ENCODE measurements around the gene TARDBP.
"Not testable (repeated sequence)": the region's sequence is repeated elsewhere in the genome, so short reads cannot be mapped to it uniquely, and the experiment has no call there.

Gene TARDBP

GRCh38 chr1:11042995-11043874, 30.8 kb downstream of the TARDBP start:
- DNase-seq (ENCODE audit: low spot score), result no peak

- no peak for DNase-seq (ENCODE audit: low spot score)
These were observed 31.8 kb downstream of the TARDBP start for GRCh38 chr1:11044086-11044848.

GRCh38 chr1:11044849-11045427, 32.5 kb downstream of the TARDBP start:
- no peak for DNase-seq (ENCODE audit: low spot score)

GRCh38 chr1:11045428-11046269, 33.2 kb downstream of the TARDBP start:
- DNase-seq (ENCODE audit: low spot score), result no peak

GRCh38 chr1:11046270-11046566, 33.8 kb downstream of the TARDBP start:
- DNase-seq (ENCODE audit: low spot score), result no peak

- DNase-seq (ENCODE audit: low spot score), result no peak
These were observed 34.3 kb downstream of the TARDBP start, which contains the start of gene MASP2 for GRCh38 chr1:11046625-11047365. Gene MASP2 (minus strand): TSS chr1:11047239. CDS start chr1:11047207, 32 bp downstream.

- DNase-seq (ENCODE audit: low spot score), result not testable (repeated sequence)
These were observed 38.7 kb downstream of the TARDBP start for GRCh38 chr1:11051121-11051520.

GRCh38 chr1:11051781-11052511, 39.5 kb downstream of the TARDBP start:
- DNase-seq (ENCODE audit: low spot score), result no peak

GRCh38 chr1:11052839-11053757, 40.6 kb downstream of the TARDBP start:
- no peak for DNase-seq (ENCODE audit: low spot score)

GRCh38 chr1:11053758-11054137, 41.3 kb downstream of the TARDBP start:
- DNase-seq (ENCODE audit: low spot score), result no peak

- no peak for DNase-seq (ENCODE audit: low spot score)
These were observed 41.7 kb downstream of the TARDBP start for GRCh38 chr1:11054181-11054580.

- DNase-seq (ENCODE audit: low spot score), result no peak
These were observed 42.2 kb downstream of the TARDBP start for GRCh38 chr1:11054666-11055065.

- no peak for DNase-seq (ENCODE audit: low spot score)
These were observed 43.2 kb downstream of the TARDBP start for GRCh38 chr1:11055676-11056075.

- no peak for DNase-seq (ENCODE audit: low spot score)
These were observed 44.0 kb downstream of the TARDBP start for GRCh38 chr1:11056504-11056903.

GRCh38 chr1:11057477-11057876, 45.0 kb downstream of the TARDBP start:
- no peak for DNase-seq (ENCODE audit: low spot score)

- DNase-seq (ENCODE audit: low spot score), result no peak
These were observed 45.6 kb downstream of the TARDBP start for GRCh38 chr1:11058026-11058425.

- no peak for DNase-seq (ENCODE audit: low spot score)
These were observed 46.2 kb downstream of the TARDBP start for GRCh38 chr1:11058595-11059154.

GRCh38 chr1:11059155-11059967, 46.9 kb downstream of the TARDBP start:
- DNase-seq (ENCODE audit: low spot score), result peak; percentile 52

Measured in HuH-7.5 (cell line).